Activated gamma-delta T cell (primary cell): ENCODE measurements around the gene SLC20A1.
A peak's percentile ranks its signal among the peaks of the same experiment; 100 is the strongest.
"Not testable (repeated sequence)": the region's sequence is repeated elsewhere in the genome, so short reads cannot be mapped to it uniquely, and the experiment has no call there.

Experiments used
- DNase-seq: peaks from one replicate; lab custom pipeline; 2025; lab: John Stamatoyannopoulos, UW

SLC20A1 gene

DNA sequence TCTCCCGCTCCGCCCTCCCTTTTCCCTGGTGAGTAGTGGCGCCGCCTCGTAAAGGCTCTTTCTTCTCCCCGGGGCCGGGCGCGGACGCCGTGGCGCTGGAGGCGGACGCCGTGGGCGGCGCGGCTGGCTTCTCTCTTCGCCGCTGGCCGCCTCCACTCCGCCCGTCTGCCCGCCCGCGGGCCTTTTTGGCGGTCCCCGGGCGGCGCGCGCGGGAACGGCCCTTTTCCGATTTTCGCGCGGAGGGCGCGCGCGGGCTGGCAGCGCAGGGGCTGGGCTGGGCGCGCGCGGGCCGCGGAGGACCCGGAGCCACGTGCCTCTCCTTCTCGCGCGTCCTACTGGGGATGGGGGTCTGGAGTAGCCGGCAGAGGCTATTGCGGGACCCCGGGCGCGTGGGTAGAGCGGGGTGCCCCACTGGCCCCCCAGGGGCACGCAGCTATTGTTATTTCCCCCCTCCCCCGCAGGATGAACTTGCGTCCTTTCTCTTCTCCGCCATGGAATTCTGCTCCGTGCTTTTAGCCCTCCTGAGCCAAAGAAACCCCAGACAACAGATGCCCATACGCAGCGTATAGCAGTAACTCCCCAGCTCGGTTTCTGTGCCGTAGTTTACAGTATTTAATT, 472 bp downstream of the SLC20A1 start:
- DNase-seq, result peak; percentile 43

GRCh38 chr2:112646791-112647689, 1.3 kb downstream of the SLC20A1 start:
- no peak for DNase-seq

GRCh38 chr2:112648081-112648480, 2.3 kb downstream of the SLC20A1 start:
- no peak for DNase-seq

DNA sequence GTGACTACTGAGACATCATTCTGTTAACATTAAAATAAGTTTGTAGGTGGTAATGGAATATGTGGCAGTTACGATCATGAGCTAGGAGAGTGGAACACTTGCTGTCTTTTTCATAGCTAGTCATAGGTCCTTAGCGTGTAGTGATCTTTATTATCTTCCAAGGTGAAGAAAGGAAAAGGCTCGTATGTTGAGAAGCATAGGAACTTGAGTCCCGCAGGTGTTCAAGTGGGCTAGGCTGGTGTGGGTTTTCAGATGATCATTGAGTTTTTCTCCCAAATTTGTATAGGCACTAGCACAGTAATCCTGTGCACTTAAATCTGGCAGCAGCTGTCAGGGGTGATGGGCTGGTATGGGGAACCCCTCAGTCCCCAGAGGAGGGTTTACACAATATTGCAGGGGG, 10.9 kb downstream of the SLC20A1 start:
- DNase-seq, result no peak

DNA sequence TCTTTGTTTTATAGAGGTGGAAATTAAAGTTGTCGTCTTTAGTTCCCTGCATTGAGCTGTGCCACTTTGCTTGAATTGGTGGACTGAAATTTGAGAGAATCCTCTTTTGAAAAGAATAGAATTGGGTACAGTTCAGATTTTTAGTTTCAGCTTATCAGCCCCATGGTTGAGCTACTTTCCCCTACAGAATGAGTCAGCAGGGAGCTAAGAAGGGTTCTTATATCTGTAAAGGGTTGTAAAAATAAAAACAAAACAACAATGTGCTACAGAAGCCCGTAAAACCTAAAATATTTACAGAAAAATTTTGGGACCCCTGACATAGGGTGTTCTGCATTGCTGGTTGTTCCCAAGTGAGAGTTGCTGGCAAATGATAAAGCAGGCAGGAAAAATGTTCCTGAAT, 12.6 kb downstream of the SLC20A1 start:
- DNase-seq, result no peak

- no peak for DNase-seq
Measured at GRCh38 chr2:112658839-112659667, 13.3 kb downstream of the SLC20A1 start.

GRCh38 chr2:112660138-112660537, 14.4 kb downstream of the SLC20A1 start:
- DNase-seq, result no peak

DNA sequence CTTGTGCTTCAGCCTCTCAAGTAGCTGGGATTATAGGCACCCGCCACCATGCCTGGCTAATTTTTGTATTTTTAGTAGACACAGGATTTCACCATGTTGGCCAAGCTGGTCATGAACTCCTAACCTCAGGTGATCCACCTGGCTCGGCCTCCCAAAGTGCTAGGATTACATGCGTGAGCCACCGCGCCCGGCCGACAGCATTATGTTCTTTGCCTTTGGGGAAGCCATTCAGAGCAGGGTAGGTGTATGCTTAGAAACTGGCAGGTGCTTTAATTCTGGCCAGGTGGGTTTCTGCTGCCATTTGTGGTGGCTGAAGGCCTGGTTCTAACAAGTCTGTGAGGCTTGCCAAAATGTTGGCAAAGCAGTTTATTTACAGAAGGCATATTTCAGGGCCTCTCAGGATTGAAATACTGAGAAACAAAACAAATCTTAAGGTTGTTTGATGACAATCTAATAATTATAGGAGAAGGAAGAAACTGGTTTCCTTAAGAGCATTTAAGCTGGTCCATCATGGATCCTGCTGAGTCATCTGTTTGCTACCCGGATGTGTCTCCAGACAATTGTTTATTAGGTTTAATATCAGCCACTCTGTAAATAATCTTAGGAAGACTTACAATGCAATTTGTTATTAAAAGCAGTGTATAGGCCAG, 16.0 kb downstream of the SLC20A1 start:
- DNase-seq, result no peak

DNA sequence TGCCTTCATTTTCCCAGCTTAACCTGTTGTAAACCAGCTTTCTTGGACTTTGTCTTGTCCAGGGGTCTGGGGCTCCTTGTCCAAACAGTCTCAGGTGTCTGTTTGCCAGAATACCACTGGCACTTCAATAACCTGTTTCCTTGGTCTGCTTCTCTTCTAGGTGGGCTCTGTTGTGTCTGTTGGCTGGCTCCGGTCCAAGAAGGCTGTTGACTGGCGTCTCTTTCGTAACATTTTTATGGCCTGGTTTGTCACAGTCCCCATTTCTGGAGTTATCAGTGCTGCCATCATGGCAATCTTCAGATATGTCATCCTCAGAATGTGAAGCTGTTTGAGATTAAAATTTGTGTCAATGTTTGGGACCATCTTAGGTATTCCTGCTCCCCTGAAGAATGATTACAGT, 17.0 kb downstream of the SLC20A1 start:
- no peak for DNase-seq

- no peak for DNase-seq
Measured at GRCh38 chr2:112664689-112665088, 18.9 kb downstream of the SLC20A1 start.

- DNase-seq, result no peak
Measured at GRCh38 chr2:112665113-112665780, 19.5 kb downstream of the SLC20A1 start.

GRCh38 chr2:112666761-112667122, 21.0 kb downstream of the SLC20A1 start:
- no peak for DNase-seq

DNA sequence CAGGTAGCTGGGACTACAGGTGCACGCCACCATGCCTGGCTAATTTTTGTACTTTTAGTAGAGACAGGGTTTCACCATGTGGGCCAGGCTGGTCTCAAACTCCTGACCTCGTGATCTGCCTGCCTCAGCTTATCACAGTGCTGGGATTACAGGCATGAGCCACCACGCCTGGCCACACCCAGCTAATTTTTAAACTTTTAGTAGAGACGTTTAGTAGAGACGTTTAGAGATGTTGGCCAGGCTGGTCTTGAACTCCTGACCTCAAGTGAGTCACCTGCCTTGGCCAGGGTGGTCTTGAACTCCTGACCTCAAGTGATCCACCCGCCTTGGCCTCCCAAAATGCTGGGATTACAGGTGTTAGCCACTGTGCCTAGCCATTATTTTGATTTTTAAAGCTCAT, 21.8 kb downstream of the SLC20A1 start:
- not testable (repeated sequence) for DNase-seq

- no peak for DNase-seq
Measured at GRCh38 chr2:112669667-112670066, 23.9 kb downstream of the SLC20A1 start.

GRCh38 chr2:112670252-112671022, 24.7 kb downstream of the SLC20A1 start:
- no peak for DNase-seq

GRCh38 chr2:112671801-112672200, 26.1 kb downstream of the SLC20A1 start:
- DNase-seq, result no peak

- DNase-seq, result no peak
Measured at GRCh38 chr2:112673008-112673407, 27.3 kb downstream of the SLC20A1 start.

DNA sequence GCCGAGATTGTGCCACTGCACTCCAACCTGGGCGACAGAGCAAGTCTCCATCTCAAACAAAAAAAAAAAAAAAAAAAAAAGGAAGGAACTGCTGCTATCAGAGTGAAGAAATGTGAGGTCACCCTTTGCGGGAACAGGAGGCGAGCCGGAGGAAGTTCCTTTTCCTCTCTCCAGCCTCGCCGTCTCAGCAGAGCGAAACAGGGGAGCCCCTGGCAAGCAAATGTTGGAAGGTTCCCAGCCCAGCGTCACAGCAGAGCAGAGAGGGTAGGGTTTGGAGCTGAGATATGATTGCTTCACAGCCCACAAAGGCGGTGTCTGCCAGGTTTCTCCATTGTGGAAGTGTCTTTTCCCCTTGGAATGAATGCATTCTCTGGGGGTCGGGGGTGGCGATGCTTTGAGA, 28.5 kb downstream of the SLC20A1 start:
- DNase-seq, result no peak

DNA sequence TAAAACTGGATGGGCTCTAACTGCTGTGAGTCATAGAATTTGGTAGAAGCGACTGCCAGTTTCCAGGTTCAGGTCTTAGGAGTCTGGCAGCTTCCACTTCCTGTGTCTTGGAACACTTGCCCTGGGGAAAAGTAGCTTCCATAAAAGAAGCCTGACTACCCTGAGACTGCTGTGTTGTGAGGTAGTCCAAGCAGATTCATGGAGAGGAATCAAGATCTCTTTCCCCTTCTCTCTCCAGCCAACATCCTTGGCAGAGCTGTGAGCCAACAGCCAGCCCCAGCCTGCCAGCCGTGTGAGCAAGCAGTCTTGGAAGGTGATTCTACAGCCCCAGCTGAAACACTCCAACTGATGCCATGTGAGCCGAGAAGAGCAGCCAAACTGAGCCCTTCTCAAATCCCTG, 33.7 kb downstream of the SLC20A1 start:
- DNase-seq, result no peak

GRCh38 chr2:112680666-112681101, 34.9 kb downstream of the SLC20A1 start:
- DNase-seq, result no peak

GRCh38 chr2:112682101-112682500, 36.4 kb downstream of the SLC20A1 start:
- no peak for DNase-seq
